Activated CD8-positive, alpha-beta T cell treated with anti-CD3 and anti-CD28 coated beads for 36 hours (primary cell): ENCODE measurements around the gene ZNF789. TPM values are rescaled to one million over a fixed set of nuclear protein-coding genes. Genes with fewer than 3 reads are reported as not detected.

Experiments
- total RNA-seq, 2 experiments: library from RNA; stranded (reverse); gene quantifications; one replicate each; pipeline ENCODE4 v1.2.3, GENCODE V29; 2021

Gene ZNF789
- total RNA-seq, 2 experiments from 2014 or later: 18.8 to 19.1 TPM

Other genes with a start within 250 kb of the ZNF789 start
- gene MYH16, start 200.1 kb upstream of the ZNF789 start, total RNA-seq: not detected
- gene ARPC1A, start 147.0 kb upstream of the ZNF789 start, total RNA-seq: 10 to 100 TPM; 45.4 to 45.8 TPM
- gene ARPC1B, start 98.2 kb upstream of the ZNF789 start, total RNA-seq: 100 to 1,000 TPM; 304 to 307 TPM
- gene PDAP1, start 64.3 kb upstream of the ZNF789 start, total RNA-seq: 100 to 1,000 TPM; 160 TPM
- 100 to 1,000 TPM; 118 to 124 TPM for gene BUD31, start 63.9 kb upstream of the ZNF789 start, total RNA-seq
- 1 to 10 TPM; 7.2 to 8.2 TPM for gene PTCD1, start 34.1 kb upstream of the ZNF789 start, total RNA-seq
- gene CPSF4, start 33.9 kb upstream of the ZNF789 start, total RNA-seq: 10 to 100 TPM; 62.3 to 64.6 TPM
- 100 to 1,000 TPM; 416 to 417 TPM for gene ATP5MF, start 6.7 kb upstream of the ZNF789 start, total RNA-seq
- 10 to 100 TPM; 25.9 to 28.0 TPM for gene ZNF394, start 27.4 kb downstream of the ZNF789 start, total RNA-seq
- gene ZKSCAN5, start 31.8 kb downstream of the ZNF789 start, total RNA-seq: 1 to 10 TPM; 7.6 to 7.9 TPM
- gene FAM200A, start 79.2 kb downstream of the ZNF789 start, total RNA-seq: 1 to 10 TPM; 4.8 to 4.9 TPM
- 10 to 100 TPM; 63.0 to 65.2 TPM for gene ZNF655, start 85.8 kb downstream of the ZNF789 start, total RNA-seq
- gene TMEM225B, start 125.4 kb downstream of the ZNF789 start, total RNA-seq: 1 to 10 TPM in 1 of 2 experiments, under 1 TPM in 1; 0.92 to 2.2 TPM
- 10 to 100 TPM; 31.8 to 35.8 TPM for gene ZSCAN25, start 144.1 kb downstream of the ZNF789 start, total RNA-seq
- not detected for gene CYP3A5, start 207.1 kb downstream of the ZNF789 start, total RNA-seq